RCC 7860 (cell line): ENCODE results near the gene SPAG9.

Experiments
- DNase-seq: peaks from one replicate; pipeline ENCODE4 v3.0.0-alpha.2; 2015; ENCODE audit warnings: low spot score
- FAIRE-seq: peaks from 2 replicates; lab custom pipeline; 2012; peaks lifted over from hg19 to GRCh38; lab: Jason Lieb, UNC

Gene SPAG9

GRCh38 chr17:50923611-50924010, 197.1 kb downstream of the SPAG9 start:
- no peak for FAIRE-seq
- no peak for DNase-seq

GRCh38 chr17:50922721-50923405, 197.8 kb downstream of the SPAG9 start:
- DNase-seq (no peak), FAIRE-seq (no peak)

DNA sequence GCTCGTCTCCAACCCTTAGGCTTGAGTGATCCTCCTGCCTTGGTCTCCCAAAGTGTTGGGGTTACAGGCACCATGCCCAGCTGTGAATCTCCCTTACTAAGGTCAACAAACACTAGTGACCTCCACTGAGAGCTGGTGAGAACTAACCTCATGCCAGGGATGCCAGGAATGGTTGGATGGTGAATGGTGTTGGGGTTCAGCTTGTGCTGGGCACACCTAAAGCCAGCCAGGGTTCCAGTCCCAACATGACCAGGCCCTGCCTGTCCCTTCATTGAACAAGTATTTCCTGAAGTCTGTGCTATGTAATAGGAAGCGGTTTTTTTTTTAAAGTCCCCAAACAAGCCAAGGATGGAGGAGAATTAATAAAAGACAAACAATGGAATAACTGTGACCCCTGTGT, 198.6 kb downstream of the SPAG9 start:
- DNase-seq (no peak), FAIRE-seq (no peak)

GRCh38 chr17:50920891-50921586, 199.6 kb downstream of the SPAG9 start:
- FAIRE-seq (no peak), DNase-seq (no peak)

GRCh38 chr17:50920041-50920410, 200.6 kb downstream of the SPAG9 start:
- FAIRE-seq = no peak
- no peak for DNase-seq

GRCh38 chr17:50919321-50920040, 201.2 kb downstream of the SPAG9 start:
- peak; percentile 80 for DNase-seq
- FAIRE-seq = no peak

- FAIRE-seq = no peak
- DNase-seq = no peak
Measured at GRCh38 chr17:50918933-50919296, 201.8 kb downstream of the SPAG9 start.

DNA sequence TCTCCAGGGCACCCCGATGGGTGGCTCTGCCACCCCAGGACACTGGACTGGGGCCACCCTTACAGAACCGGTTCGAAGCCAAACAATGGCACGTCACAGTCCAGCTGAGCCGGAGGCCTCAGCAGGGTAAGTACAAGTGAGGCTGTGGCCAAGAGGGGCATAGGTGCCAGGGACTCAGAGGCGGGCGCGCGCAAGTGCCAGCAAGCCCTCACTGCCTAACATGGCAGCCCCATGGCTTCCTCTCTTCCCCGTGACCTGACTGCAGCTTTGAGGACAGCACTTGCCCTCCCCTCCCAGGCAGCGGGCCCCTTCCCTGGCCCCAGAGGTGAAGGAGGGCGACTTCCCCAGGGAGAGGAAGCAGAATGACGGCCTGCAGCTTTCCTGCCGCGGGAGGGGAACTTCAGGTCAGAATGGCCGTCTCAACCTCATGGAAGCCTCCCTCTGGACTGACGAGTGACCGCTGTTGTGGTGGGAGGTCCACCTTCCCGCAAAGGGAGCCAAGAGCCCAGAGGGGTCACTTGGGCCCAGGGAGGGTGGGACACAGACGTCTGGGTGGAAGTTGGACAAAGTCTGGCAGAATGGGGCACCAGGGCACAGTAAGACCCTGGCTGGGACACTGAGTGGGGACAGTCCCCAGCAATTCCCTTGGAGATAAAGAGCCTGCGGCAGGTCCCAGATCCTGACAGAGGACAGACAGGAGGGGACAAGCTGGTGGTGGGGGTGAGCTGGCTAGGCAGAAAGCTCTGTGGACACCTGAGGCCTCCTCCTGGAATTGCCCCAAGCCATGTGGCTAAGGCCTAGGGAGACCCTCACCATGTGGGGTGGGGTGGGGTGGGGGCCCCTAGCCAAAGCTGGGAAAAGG, 202.4 kb downstream of the SPAG9 start:
- DNase-seq (no peak), FAIRE-seq (no peak)

- FAIRE-seq (no peak), DNase-seq (no peak)
Measured at GRCh38 chr17:50917418-50917743, 203.3 kb downstream of the SPAG9 start.

DNA sequence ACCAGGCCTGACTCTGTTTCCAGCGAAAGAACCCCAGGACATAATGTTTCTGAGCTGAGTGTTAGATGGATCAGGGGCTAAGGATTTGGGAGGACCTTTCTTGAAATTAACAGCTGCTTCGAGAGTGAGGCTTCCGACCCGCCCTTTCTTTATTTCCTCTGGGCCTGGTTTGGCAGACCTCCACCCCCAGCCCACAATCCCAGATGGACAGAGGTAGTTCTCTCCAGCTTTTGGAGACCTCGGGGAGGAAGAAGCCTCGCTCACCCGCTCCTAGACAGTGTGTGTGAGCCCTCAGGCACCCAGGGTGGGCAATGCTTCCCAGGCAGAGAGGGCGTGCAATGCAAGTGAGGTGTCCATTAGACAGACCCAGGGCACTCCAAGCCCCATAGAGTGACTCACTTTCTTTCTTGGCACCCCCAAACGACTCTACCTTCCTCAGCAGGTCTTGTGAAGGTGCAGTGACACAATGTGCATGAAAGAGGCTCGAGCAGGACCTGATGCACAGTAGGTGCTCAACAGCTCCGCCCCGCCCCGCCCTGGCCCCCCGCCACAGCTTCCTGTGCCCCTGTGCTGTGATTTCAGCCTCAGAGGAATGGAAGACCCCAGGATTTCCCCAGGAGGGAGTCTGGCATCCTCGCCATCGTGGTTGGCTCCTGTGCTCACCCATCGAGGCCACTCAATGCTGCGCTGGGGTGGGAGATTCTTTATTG, 203.8 kb downstream of the SPAG9 start:
- no peak for DNase-seq
- no peak for FAIRE-seq

DNA sequence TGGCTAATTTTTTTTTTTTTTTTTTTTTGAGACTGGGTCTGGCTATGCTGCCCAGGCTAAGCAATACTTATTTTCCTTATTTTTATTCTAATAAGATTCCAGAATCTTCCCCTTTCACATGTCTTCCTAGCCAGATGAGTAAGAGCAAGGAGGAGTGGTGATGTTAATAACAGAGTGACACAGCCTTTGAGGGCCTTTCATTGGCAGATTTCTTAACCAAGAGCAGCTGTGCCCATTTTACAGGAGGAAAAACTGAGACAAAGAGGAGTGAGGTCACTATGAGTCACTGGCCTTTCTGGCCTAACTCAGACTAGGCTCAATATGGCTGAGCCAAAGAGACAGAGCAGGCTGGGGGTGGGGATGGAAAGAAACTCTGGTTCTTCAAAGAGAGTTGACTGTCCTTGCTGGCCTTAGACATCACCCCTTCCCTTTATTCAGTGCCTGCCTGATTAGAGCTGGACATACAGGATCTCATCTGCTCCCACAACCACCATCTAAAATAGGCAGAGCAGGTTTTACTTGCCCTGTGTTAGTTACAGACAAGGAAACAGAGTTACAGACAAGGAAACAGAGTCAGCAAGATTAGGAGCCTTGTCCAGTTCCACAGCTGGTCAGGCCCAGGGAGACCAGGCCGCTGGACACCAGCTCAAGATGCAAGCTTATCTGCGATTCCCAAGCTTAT, 204.5 kb downstream of the SPAG9 start:
- DNase-seq (peak; percentile 25), FAIRE-seq (no peak)

DNA sequence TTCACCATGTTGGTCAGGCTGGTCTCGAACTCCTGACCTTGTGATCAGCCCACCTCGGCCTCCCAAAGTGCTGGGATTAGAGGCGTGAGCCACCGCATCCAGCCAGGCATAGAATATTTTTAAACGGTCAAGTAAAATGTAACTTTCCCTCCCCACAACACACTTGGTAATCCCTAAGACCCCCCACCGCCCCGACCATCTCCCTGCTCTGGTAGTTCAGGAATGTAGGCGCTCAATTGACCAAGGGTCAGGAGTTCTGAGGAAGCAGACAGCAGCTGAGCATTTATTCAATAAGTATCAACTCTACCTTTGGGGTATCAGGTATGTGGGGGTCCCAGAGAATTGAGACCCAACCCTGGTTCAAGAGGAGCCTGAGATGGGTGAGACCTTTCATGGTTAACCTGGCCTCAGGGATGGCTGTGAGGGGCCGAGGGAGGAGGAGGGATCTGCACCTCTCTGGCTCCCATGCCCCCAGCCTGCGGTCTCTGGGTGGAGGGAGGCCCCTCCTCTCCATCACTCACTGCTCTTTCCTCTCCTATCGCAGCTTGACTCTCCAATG, 206.1 kb downstream of the SPAG9 start:
- DNase-seq (no peak), FAIRE-seq (no peak)

DNA sequence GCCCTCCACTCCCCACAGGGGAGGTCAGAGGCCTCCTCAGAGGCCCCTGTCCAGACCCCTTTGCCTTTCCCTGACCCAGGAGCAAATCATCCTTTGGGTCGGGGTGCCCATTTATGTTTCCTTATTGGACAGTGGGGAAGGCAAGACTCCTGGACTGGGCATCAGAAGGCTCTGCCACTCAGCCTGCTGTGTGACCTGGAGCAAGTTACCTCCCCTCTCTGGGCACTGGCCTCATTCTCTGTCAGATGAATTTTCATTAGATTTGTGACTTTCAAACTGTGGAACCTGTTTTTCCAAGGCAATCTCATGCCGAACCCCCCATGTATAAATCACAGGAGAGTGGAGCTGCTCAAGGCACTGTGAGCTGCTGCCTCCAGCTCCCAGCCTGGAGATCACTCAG, 207.5 kb downstream of the SPAG9 start:
- no peak for FAIRE-seq
- no peak for DNase-seq
